Left lung (tissue), 10 donors: ENCODE data around the gene NRSN1. TPM values are rescaled to one million over a fixed set of nuclear protein-coding genes. Genes with fewer than 3 reads are reported as not detected.
"Not testable (repeated sequence)": the region's sequence is repeated elsewhere in the genome, so short reads cannot be mapped to it uniquely, and the experiment has no call there.

Experiments used
- ATAC-seq: fragments of 200-7000 bp; cut with Tn5 transposase; one replicate; pipeline ENCODE4 v1.9.1; 2020; ENCODE audit warnings: moderate library complexity
- DNase-seq, 4 donors: peaks; one replicate each; pipeline ENCODE4 v3.0.0-alpha.2; 2013 to 2020
- H3K27ac ChIP-seq, 2 donors: fragments of 200-600 bp; sonication (generic) in 1 of 2; one replicate each; pipeline versions ENCODE4 v1.5.0 to v1.8.0; 2020 to 2021
- H3K27me3 ChIP-seq, 2 donors: fragments of 200-600 bp; sonication (generic) in 1 of 2; one replicate each; pipeline versions ENCODE4 v1.5.0 to v1.8.0; 2020 to 2021
- H3K36me3 ChIP-seq, 2 donors: fragments of 200-600 bp; sonication (generic) in 1 of 2; one replicate each; pipeline versions ENCODE4 v1.5.0 to v1.8.0; 2020 to 2021
- H3K4me1 ChIP-seq, 2 donors: fragments of 200-600 bp; one replicate each; pipeline ENCODE4 v1.8.0; 2021
- H3K4me3 ChIP-seq, 2 donors: fragments of 200-600 bp; sonication (generic) in 1 of 2; one replicate each; pipeline versions ENCODE4 v1.5.0 to v1.8.0; 2020 to 2021; ENCODE audit warnings: mild to moderate bottlenecking in 1 of 2
- H3K9me3 ChIP-seq, 2 donors: fragments of 200-600 bp; sonication (generic) in 1 of 2; one replicate each; pipeline versions ENCODE4 v1.5.0 to v1.8.0; 2020 to 2021
- CTCF ChIP-seq, 2 donors: fragments of 200-600 bp; sonication (generic) in 1 of 2; IDR thresholded peaks; one replicate each; pipeline versions ENCODE4 v1.5.0 to v1.8.0; 2021; ENCODE audit warnings: antibody characterized with exemption in 2 of 2
- intact Hi-C, 2 donors: fragments of 100-400 bp; cut with DNase I; formaldehyde crosslinking; loops; one replicate each; pipeline versions ENCODE4 v1.11.2 to v1.14.2; 2022
- polyA plus RNA-seq, 6 donors: library from polyadenylated mRNA; unstranded; fragments of 120-200 nt; gene quantifications; one replicate each; pipeline ENCODE4 v1.2.1, GENCODE V29; 2013; ENCODE audit not compliant: insufficient read length in 6 of 6
- total RNA-seq, 2 donors: library from RNA; stranded (reverse); fragmentation: NEBNext Ultra II Directional; extraction: Animal tissue kit (Norgen Biotek cat#: 25700); gene quantifications; one replicate each; pipeline ENCODE4 v1.2.1, GENCODE V29; 2021
- donor health status: DM: no; HTN: yes; CAD: no.
- donor health status: DM: no; HTN: no; CAD: no.

The NRSN1 gene
- total and polyA plus RNA-seq, 8 donors, result 0.26 to 0.56 (median 0.37) TPM; not detected in 2

DNA sequence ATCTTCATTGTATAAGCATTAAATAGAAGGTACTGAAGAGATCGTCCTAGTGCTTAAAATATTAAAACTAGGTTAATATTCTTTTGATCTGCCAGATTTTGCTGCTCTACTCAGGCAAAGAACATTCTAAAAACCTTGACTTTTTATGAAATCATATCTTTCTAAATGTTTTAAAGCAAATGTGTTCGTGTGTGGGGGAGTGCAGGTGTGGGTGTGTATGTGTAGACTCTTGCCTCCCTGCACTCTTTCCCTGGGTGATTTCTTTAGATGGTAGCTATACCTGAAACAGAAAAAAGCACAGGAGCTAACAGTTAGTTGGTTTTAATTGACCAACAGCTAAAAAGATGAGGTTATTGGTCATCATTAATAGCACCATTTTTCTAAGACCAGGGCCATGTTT is 5.7 kb downstream of the NRSN1 start:
- intact Hi-C loops, result no loop called here
- no peak for DNase-seq

DNA sequence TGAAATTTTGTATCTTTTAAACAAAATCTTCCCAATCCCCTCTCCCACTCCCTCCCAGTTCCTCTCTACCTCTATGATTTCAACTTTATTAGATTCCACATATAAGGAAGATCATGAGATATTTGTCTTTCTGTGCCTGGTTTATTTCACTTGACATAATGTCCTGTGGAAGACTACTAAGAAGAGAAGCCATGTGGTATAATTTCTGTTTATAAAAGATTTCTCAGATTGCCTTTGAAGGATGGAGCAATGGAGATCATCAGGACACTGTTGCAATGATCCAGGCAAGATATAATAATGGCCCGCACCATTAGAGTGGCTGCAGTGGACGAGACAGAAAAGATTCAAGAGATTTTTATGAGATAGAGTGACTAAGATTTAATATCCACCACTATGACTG is 13.1 kb downstream of the NRSN1 start:
- Histone ChIP-seq H3K36me3 (no peaks in the 10 kb centered on the region), H3K4me3 (no peak overlapping the region), H3K27me3 (no peaks in the 10 kb centered on the region), H3K9me3 (peaks cover 0 to 3% of the 10 kb centered on the region in 2 donors), H3K27ac (no peak overlapping the region), H3K4me1 (no peaks in the 10 kb centered on the region)
- TF ChIP-seq CTCF (IDR thresholded peaks at IDR 0.05), result no peak
- DNase-seq, result no peak
- ATAC-seq, result no peak
- intact Hi-C loops, result no loop called here

More for the DNA sequence above, 5.7 kb downstream of the NRSN1 start:
- Histone ChIP-seq H3K9me3 (no peaks in the 10 kb centered on the region), H3K4me1 (no peaks in the 10 kb centered on the region), H3K27me3 (no peaks in the 10 kb centered on the region), H3K27ac (no peak overlapping the region), H3K36me3 (no peaks in the 10 kb centered on the region), H3K4me3 (no peak overlapping the region)
- no peak for ATAC-seq
- no peak for TF ChIP-seq CTCF (IDR thresholded peaks at IDR 0.05)

DNA sequence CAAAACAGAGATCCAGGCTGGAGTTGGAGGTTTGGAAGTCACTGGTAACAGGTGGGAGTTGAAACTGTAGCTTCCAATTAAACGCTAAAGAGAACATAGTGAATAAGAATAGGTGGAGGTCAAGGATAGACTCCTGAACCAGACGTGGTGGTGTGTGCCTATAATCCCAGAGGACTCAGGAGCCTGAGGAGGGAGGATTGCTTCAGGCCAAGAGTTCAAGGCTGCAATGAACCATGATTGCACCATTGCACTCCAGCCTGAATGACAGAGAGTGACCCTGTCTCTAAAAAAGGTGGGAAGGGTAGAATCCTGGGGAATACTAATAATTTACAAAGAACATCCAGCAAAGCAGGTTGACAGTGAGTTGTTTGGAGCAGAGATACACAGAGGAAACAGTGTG is 13.6 kb downstream of the NRSN1 start:
- intact Hi-C loops, result no loop called here
- no peak for ATAC-seq
- H3K36me3 ChIP-seq, result no peaks in the 10 kb centered on the region

GRCh38 chr6:24140591-24140990 is 14.6 kb downstream of the NRSN1 start:
- Histone ChIP-seq H3K9me3 (peaks cover 0 to 3% of the 10 kb centered on the region in 2 donors), H3K27me3 (no peaks in the 10 kb centered on the region), H3K4me3 (no peak overlapping the region), H3K27ac (no peak overlapping the region), H3K4me1 (no peaks in the 10 kb centered on the region), H3K36me3 (no peaks in the 10 kb centered on the region)
- TF ChIP-seq CTCF (IDR thresholded peaks at IDR 0.05), result no peak
- ATAC-seq (peak; percentile 32), DNase-seq (peak in 2 of 4 donors; percentile 78 to 80)
- intact Hi-C loops, result no loop called here

More for the DNA sequence above, 13.6 kb downstream of the NRSN1 start:
- Histone ChIP-seq H3K27ac (no peak overlapping the region), H3K4me1 (no peaks in the 10 kb centered on the region), H3K27me3 (no peaks in the 10 kb centered on the region), H3K4me3 (no peak overlapping the region), H3K9me3 (peaks cover 0 to 3% of the 10 kb centered on the region in 2 donors)
- TF ChIP-seq CTCF (IDR thresholded peaks at IDR 0.05), result no peak
- DNase-seq, result no peak

GRCh38 chr6:24142733-24143132 is 16.7 kb downstream of the NRSN1 start:
- H3K27ac ChIP-seq, intact Hi-C loops, H3K36me3 ChIP-seq, ATAC-seq, H3K4me3 ChIP-seq, H3K4me1 ChIP-seq, H3K9me3 ChIP-seq, H3K27me3 ChIP-seq, DNase-seq: not testable (repeated sequence)

DNA sequence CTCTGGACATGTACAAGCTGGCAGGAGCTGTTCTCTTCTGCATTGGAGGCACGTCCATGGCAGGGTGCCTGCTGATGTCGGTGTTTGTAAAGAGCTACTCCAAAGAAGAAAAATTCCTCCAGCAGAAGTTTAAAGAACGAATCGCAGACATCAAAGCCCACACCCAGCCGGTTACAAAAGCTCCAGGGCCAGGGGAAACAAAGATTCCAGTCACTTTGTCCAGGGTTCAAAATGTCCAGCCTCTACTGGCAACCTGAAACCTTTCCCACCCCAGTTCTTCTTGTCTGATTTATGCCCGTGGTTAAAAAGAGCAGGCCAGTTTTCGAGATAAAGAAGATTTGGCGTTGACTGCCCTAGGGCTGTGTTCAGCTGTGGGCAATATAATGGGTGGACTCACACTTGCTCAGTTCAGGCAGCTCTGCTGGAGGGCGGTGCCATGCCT is 19.7 kb downstream of the NRSN1 start:
- Histone ChIP-seq H3K4me3 (no peak overlapping the region), H3K4me1 (no peaks in the 10 kb centered on the region), H3K36me3 (no peaks in the 10 kb centered on the region), H3K27me3 (no peaks in the 10 kb centered on the region), H3K27ac (no peak overlapping the region), H3K9me3 (peaks cover 0 to 3% of the 10 kb centered on the region in 2 donors)
- DNase-seq (no peak), ATAC-seq (no peak)
- TF ChIP-seq CTCF (IDR thresholded peaks at IDR 0.05), result no peak
- intact Hi-C loops, result no loop called here
